Endothelial cell of umbilical vein (primary cell): ENCODE results near the gene PPP1R13L.

Experiments
- EZH2 ChIP-seq: IDR thresholded peaks from 2 replicates; pipeline ENCODE4 v1.6.1; 2012; ENCODE audit warnings: borderline replicate concordance, low read depth, mild to moderate bottlenecking, moderate library complexity, low read length, inconsistent platforms; ENCODE audit not compliant: severe bottlenecking
- POLR2A ChIP-seq: IDR thresholded peaks from 2 replicates; pipeline ENCODE4 v1.6.1; 2012; ENCODE audit warnings: low read depth, mild to moderate bottlenecking, control low read depth, low read length
- TF ChIP-seq, protein P1 (sequence below), 2 donors: IDR thresholded peaks; 1 replicate in 1 of 2; 2 replicates in 1 of 2; pipeline ENCODE4 v1.5.1; 2011; ENCODE audit warnings: low read length in 2 of 2, mild to moderate bottlenecking in 2 of 2, moderate library complexity in 2 of 2, control low read depth in 1 of 2, inconsistent platforms in 1 of 2, low read depth in 1 of 2; ENCODE audit not compliant: insufficient read depth in 1 of 2; ENCODE audit errors: extremely low read depth in 1 of 2
- TF ChIP-seq, protein P2 (sequence below): IDR thresholded peaks from 2 replicates; pipeline ENCODE4 v1.6.1; 2011; ENCODE audit not compliant: insufficient read depth, insufficient read length

DNA sequence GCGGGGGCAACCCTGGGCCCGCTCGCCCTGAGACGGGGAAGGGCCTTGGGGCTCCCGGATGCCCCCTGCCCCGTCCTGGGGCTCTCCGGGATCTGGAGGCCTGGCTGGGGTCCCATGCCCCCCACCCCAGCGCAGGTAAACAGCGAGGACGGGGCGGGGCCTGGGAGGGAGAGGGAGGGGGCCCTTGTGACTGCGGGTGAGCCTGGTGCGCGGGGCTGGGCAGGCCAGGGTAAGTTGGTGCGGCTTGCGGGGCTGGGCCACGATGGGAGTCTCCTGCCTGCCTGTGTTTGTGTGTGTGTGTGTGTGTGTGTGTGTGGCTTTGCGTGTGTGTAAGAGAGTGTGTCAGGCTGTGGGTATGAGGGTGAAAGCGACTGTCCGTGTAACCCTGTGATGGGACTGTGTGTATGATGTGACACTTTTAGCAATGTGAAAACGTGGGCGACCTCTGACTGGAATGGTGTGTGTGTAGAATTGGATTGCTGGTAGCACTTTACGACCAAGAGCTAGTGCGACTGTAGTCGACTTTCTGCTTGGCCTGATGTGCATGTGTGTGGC is 63.9 kb downstream of the PPP1R13L start:
- TF ChIP-seq, protein P1, sequence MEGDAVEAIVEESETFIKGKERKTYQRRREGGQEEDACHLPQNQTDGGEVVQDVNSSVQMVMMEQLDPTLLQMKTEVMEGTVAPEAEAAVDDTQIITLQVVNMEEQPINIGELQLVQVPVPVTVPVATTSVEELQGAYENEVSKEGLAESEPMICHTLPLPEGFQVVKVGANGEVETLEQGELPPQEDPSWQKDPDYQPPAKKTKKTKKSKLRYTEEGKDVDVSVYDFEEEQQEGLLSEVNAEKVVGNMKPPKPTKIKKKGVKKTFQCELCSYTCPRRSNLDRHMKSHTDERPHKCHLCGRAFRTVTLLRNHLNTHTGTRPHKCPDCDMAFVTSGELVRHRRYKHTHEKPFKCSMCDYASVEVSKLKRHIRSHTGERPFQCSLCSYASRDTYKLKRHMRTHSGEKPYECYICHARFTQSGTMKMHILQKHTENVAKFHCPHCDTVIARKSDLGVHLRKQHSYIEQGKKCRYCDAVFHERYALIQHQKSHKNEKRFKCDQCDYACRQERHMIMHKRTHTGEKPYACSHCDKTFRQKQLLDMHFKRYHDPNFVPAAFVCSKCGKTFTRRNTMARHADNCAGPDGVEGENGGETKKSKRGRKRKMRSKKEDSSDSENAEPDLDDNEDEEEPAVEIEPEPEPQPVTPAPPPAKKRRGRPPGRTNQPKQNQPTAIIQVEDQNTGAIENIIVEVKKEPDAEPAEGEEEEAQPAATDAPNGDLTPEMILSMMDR (IDR thresholded peaks at IDR 0.05; ENCODE audit: extremely low read depth in 1 of 2, insufficient read depth in 1 of 2, low read depth in 1 of 2, low read length in 2 of 2) = no peak
- TF ChIP-seq, protein P2, sequence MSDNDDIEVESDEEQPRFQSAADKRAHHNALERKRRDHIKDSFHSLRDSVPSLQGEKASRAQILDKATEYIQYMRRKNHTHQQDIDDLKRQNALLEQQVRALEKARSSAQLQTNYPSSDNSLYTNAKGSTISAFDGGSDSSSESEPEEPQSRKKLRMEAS = no peak
- TF ChIP-seq EZH2 (no peak), POLR2A (no peak)
